Measurements from ENCODE around the gene COL6A1.

COL6A1 gene

DNA sequence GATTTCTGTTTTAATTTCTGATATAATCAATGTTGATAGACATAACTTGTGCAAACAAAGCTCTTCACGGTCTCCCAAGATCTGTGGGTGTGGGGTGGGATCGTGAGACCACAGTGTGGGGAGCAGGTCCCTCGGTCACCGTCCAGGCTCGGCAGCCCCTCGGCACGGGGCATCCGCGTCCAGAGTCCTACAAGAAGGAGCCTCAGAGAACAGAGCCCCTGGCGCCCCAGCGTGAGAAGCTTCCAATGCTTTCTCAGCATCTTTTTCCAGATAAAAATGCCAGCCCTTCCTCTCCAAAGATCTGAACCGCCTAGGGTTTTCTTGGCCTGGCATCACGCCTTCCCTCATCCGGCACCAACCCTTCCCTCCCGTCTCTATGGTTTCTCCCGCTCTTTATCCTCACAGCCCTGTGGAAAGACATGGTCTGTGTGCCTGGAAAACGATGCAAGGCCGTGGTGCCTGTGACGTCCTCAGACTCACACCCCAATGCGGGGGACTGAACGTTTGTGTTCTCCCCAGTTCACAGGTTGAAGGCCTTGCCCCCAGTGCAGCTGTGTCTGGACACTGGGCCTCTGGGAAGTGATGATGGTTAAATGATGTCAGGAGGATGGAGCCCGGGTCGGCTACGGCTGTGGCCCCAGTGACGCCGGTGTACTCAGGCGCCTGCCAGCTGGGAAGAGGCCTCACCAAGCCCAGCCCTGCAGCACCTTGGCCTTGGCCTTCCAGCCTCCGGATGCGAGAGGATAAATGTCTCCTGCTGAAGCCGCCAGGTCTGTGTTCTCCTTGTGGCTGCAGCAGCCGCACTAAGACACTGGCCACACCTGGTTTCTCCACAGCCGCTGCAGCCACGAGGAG is 70.5 kb downstream of the COL6A1 start:
- DNase-seq: no peak

DNA sequence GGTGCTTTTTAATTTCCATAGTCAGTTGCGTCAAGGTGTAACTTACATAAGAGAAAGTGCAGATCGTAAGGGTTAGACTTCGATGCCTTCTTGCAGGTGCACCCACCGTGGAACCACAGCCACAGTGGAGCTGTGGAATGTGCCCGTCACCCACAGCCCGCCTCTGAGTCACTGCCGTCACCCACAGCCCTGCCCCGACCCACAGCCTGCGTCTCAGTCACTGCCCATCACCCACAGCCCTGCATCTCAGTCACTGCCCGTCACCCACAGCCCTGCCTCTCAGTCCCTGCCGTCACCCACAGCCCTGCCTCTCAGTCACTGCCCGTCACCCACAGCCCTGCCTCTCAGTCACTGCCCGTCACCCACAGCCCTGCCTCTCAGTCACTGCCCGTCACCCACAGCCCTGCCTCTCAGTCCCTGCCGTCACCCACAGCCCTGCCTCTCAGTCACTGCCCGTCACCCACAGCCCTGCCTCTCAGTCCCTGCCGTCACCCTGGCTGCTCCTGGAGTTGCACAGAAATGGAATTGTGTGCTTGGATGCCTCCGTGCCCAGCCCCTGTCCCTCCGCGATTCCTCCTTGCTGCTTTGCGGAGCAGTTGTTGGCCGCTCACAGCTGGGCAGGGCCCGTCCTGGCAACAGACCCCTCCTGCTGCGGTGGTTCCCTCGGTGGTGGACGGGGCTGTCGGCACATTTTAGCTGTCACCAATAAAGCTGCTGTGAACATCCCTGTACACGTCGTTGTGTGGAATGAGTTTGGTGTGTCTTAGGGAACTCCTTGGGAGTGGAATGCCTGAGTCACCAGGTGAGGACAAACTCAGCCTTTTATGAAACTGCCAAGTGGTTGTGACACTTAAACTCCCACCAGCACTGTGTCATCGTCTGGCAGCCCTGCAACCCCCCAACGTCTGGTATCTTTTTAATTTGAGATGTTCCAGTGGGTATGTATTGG is 71.4 kb downstream of the COL6A1 start:
- no peak for DNase-seq

- DNase-seq: no peak
Measured at GRCh38 chr21:46054031-46054430, 72.5 kb downstream of the COL6A1 start.

DNA sequence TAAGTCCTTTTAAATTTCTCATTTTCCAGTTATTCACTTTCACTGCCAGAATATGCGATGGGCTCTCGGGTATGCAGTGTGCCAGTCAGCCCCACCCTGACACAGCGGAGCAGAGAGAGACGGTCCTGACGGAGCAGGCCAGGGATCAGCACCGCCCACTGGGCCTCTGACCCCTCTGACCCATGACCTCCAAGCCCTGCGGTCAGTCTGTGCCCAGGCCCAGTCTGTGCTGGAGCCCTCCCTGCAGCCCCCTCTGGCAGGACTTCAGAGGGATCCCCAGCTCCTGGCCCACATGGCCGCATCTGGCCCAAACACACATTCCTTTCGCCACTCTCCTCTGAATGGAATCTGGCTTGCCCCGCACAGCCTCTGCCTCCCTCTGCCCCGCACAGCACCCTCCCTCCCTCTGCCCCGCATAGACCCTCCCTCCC is 72.9 kb downstream of the COL6A1 start:
- no peak for DNase-seq
